GM12865 (cell line): Measurements from ENCODE around the gene INAVA.

Source experiments
- DNase-seq: peaks from one replicate; pipeline ENCODE4 v3.0.0; 2010; ENCODE audit warnings: low read depth
- H3K4me3 ChIP-seq: 2 replicates; pipeline ENCODE4 v1.5.1; 2011; ENCODE audit warnings: mild to moderate bottlenecking, low read depth, low read length, control low read depth
- TF ChIP-seq, protein P1 (sequence below): IDR thresholded peaks from 2 replicates; pipeline ENCODE4 v1.5.1; 2011; ENCODE audit warnings: low read length, control low read depth, low read depth, inconsistent platforms; ENCODE audit not compliant: insufficient read depth; ENCODE audit errors: missing control alignments

INAVA gene

DNA sequence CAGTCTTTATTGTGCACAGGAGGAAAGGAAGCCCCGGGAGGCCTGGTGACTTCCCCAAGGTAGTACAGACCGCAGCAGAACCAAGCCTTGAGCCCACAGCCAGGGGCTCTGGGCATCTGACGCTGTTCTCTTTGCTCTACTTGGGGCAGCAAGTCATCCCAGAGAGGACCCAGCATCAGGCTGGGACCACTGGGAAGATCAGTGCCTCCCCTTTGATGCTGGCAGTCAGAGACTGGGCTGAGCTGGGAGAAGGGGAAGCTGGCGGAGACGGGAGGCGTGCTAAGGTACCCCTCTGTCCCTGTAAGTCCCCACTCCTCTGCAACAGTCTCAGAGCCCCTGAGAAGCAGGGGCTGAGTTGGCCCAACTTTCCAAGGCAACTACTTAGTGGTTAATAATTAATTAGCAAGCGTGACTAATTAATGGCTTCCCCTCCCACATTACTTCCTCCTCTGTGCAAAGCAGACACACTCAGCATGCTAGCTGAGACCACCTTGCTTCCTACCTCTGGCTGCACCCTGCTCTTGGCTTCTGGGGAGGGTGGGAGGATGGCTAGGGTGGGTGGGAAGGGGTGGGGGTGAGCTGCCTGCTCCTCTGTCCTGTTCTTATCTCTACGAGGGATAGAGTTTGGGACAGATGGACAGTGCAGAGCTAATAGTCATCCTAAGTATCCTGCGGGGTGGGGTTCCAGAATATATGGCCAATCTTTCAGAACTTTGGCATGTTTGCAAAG is 1.3 kb downstream of the INAVA start:
- H3K4me3 ChIP-seq: no peak overlapping the region
- TF ChIP-seq, protein P1, sequence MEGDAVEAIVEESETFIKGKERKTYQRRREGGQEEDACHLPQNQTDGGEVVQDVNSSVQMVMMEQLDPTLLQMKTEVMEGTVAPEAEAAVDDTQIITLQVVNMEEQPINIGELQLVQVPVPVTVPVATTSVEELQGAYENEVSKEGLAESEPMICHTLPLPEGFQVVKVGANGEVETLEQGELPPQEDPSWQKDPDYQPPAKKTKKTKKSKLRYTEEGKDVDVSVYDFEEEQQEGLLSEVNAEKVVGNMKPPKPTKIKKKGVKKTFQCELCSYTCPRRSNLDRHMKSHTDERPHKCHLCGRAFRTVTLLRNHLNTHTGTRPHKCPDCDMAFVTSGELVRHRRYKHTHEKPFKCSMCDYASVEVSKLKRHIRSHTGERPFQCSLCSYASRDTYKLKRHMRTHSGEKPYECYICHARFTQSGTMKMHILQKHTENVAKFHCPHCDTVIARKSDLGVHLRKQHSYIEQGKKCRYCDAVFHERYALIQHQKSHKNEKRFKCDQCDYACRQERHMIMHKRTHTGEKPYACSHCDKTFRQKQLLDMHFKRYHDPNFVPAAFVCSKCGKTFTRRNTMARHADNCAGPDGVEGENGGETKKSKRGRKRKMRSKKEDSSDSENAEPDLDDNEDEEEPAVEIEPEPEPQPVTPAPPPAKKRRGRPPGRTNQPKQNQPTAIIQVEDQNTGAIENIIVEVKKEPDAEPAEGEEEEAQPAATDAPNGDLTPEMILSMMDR: no peak
- DNase-seq: no peak

DNA sequence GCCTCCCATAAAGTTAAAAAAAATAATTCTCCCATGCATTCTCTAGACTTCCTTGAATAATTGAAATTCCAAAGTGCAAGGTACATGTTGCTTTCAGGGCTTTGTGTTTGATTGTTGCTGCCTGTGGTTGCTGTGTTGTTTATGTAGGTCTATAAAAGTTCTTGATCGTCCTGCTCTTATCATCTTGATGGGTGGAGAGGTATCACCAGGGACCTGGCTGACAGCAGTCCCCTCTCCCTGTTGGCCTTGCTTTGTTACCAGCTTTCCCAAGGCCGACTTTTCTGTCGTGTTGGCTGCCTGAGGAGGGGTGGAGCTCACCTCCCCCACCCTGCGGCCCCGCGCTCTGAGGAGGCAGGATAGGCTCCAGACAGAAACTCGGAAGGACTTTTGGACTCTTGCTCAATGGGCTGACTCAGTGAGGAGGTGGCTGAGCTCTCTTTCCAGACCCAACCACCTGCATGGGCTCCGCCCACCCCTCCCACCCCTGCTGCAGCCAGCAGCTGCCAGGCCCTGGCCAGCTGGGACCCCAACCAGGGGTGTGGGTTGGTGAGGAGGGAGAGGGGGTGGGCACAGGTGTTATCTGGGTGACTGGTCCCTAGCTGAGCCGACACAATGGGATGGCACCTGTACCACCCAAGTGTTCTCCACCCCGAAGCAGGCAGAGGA is 2.0 kb downstream of the INAVA start:
- TF ChIP-seq, protein P1: no peak
- no peak for DNase-seq
- no peak overlapping the region for H3K4me3 ChIP-seq

DNA sequence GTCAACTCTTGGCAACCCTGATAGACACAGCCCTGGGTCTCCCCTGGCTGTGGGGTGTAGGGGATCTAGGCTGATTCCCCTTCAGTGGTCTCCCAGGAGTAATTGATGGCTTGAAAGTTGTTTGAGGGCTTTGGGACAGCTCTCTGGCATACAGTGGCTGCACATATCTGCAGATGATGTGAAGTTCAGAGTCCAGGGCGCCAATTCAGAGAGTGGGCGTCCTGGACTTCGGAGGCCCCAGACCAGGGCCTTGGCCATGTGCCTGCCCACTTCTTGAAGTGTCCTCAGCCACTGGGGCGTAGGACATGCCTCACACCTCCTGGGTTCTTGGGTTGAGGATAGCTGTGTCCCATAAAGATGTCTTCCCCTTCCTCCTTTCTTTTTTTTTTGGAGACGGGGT is 2.6 kb downstream of the INAVA start:
- TF ChIP-seq, protein P1: no peak
- DNase-seq: no peak
- H3K4me3 ChIP-seq: no peak overlapping the region

DNA sequence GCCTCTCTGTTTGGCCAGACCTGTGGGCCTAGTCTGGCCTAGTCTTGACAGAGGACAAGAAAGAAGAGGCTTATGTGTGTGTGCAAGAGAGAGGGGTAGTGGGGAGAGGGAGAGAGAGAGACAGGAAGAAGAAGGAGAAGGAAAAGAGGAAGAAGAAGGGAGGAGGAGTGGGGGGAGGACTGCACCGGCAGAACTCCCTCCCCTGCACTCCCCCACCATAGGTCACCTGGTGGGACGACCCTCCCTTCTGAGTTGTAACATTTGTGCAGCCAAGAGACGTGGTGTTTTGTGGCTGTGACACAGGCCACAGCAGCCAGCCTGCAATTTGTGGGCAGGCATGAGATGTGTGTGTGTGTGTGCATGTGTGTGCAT is 4.3 kb downstream of the INAVA start:
- TF ChIP-seq, protein P1: no peak
- no peak overlapping the region for H3K4me3 ChIP-seq
- no peak for DNase-seq

DNA sequence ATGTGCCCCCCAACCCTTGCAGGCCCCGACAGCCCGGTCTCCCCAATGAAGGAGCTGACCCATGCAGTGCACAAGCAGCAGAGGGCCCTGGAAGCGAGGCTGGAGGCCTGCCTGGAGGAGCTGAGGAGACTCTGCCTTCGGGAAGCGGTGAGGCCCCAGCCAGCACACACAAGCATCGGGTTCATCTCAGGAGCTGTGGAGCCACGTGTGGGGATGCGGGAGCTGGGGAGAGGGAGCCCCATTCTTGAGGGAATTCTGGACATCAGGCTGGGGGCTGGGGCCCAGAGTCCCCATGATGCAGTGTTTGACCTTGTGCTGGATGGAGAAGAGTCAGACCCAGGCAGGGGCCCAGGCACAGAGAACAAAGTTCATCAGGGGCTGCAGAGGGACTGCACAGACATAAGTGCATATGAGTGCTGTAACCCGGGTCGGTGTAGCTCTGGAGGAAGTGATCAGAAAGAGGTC is 4.8 kb downstream of the INAVA start:
- DNase-seq: no peak
- no peak overlapping the region for H3K4me3 ChIP-seq
- TF ChIP-seq, protein P1: no peak

DNA sequence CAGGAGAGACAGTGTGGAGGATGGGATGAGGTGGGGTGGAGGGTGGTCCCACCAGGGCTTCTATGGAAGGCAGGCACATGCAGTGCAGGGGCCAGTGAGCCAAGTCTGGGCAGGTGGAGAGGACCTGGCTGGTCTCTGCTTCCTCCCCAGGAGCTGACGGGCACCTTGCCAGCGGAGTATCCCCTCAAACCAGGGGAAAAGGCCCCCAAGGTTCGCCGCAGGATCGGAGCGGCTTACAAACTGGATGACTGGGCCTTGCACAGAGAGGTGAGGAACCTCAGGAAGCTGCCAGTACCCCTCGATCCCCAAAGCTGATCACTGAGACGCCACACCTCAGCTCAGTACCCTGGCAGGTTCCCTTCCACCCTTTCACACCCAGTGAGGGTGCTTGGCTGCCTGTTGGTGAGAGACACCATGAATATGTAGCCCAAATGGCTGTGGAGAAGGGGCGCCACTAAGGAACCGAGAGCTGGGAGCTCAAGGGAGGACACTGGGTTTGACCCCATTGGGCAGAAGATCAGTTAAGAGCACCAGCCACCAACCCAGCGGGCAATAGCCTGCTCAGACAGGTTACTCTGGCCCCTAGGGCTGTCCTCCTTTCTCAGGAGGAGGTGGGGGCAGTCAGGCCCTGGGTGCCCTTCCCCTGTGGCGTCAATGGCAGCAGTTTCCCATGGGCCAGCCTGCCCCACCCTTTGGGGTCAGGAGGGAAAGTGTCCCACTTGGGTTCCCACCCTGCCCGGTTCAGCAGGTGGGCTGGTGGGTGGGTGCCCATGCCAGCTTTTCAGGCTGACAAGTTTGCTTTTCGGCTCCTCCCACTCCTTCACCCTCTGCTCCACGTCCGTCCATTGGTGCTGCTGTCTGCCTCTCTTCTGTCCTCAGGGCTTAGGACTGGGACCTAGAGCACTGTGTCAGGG is 5.5 kb downstream of the INAVA start:
- DNase-seq: no peak
- TF ChIP-seq, protein P1: no peak
- H3K4me3 ChIP-seq: no peak overlapping the region
